NCI-H1092 treated with DMSO at 0.1 percent for 48 hours (cell line): ENCODE data around the gene RIMBP2.

Source experiments
- DNase-seq: peaks from one replicate; lab custom pipeline; 2025; lab: John Stamatoyannopoulos, UW

Gene RIMBP2

DNA sequence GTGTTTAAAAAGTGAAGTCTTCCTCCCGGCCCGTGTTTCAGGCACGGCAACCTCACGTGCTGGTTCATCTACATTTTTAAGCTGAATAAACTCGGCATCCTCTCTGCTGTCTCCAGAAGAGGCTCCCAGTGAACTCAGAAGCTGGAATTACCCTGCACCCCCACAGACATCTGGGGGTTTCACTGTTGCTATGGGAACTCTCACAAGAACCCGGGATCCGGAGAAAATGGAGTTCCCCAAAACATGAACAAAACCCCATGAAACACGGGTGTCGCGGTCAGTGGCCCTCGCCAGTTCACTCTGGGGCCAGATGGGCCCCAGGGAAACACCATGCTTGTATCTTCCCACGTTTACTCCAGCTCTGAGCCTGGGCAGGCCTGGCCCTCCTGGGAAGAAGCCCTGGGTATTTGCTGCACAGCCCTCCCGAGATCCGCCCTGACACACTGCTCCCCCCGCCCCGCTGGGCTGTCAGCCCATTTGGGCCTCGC is 234.7 kb downstream of the RIMBP2 start:
- no peak for DNase-seq

DNA sequence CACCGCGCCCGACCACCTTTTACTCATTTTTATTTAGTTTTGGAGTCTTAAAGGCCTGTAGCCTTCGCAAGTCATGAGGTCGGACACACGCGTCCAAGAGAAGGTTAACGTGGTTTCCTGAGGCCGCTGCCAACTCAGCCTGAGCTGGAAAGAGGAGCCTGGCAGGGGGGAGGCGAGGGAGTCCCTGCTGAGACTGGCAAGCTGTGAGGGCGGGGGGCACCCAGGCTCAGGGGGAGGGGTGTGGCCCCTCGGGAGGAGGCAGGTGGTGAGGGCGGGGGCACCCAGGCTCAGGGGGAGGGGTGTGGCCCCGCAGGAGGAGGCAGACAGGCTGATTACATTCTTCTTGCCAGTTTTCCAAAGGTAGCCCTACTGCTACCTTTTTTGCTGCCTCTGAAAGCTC is 235.2 kb downstream of the RIMBP2 start:
- DNase-seq, result no peak

DNA sequence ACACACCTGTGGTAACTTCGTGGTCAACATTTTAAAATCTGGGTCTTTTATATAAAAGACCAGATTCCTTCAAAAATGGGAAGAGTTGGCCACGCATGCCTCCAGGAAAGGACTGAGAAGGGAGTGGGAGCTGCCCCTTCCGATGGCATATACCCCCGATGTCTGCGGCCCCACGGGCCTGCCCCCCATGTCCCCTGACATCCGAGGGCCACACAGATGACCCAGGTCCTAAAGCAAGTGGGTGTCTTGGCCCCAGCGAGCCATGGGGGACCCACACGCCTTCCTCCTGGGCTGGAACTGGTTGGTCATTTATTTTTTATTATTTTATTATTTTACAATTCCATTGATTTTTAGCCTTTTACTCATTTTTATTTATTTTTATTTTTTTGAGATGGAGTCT is 235.9 kb downstream of the RIMBP2 start:
- DNase-seq, result no peak

DNA sequence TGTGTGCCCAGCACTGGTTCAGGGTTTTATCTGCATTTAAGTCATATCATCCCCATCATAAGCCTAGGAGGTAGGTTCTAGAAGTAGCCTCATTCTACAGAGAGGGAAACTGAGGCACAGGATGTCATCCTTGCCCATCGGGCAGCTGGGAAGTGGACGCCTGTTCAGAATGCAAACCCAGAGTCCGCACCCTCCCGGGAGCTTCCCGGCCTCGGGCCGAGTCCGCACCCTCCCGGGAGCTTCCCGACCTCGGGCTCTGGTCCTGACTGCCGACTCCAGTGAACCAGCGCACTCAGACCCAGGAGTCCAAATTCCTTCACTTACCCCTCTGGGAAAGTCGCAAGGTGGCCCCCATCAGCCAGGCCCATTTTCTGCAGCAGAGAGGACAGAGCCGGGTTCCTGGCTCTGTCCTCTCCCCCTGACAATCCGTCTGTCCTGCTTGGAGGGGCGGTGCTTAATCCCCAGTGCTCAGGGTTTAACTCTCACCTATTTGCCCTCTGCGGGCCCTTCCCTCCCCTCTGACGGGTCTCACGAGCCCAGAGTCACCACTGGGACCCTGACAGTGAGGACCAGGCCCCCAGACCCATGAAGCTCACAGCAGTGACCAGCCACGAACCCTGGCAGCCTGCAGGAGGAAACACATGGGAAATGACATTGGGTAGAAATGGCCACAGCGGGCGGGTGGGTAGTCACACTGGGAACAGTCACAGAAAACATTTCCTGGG is 236.5 kb downstream of the RIMBP2 start:
- DNase-seq, result no peak

DNA sequence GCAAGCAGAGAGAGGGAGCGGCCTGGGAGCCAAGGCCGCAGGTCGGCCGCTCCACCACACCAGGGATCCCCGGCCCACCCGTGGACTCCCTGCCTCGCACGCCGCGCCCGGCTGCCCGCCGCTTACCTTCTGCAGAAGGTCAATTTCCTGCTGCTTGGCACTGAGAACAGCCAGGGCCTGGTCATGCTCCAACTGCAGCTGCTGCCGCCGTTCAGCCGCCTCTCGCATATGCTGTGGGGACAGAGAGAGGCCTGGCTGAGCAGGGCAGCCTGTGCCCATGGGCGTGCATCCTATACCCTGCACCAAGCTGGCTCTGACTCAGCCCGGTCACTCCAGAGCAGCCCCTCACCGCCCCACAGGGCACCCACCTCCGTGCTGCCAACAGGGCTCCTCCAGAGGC is 237.3 kb downstream of the RIMBP2 start:
- no peak for DNase-seq

DNA sequence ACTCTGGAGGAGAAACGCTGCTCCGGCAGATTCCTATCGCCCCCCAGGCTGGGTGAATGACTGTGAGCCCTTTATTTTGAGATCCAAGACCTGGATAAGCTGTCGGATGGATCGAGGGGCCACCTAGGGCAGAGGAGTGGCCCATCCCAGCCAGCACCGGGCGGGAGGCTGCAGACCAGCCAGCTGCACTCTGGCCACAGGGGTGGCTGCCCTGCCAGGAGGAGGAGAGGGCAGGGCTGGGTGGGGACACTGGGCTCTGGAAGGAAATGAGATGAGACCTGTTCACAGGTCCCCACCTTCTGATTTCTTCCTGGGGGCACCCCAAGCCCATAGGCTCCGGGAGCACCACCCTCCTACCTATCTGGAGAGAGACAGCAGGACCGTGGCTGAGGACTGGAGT is 238.4 kb downstream of the RIMBP2 start:
- DNase-seq, result no peak

DNA sequence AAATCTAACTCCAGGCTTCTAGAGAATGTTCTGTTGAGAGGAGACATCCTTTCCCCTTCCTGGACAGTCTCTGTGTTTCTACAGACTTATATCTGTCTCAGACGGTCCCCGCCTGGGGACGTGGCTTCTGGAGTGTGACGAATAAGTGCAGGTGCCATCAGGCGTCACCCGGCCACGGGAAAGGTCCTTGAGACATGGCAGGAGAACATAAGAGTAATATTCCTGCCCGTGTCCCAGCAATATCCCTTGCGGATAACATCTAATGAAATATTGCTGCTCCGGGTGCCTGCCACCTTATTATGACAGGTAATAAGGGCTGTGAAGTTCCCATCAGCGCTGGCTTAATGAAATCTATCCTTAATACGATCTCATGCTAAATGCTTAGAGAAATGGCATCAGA is 238.8 kb downstream of the RIMBP2 start:
- no peak for DNase-seq

DNA sequence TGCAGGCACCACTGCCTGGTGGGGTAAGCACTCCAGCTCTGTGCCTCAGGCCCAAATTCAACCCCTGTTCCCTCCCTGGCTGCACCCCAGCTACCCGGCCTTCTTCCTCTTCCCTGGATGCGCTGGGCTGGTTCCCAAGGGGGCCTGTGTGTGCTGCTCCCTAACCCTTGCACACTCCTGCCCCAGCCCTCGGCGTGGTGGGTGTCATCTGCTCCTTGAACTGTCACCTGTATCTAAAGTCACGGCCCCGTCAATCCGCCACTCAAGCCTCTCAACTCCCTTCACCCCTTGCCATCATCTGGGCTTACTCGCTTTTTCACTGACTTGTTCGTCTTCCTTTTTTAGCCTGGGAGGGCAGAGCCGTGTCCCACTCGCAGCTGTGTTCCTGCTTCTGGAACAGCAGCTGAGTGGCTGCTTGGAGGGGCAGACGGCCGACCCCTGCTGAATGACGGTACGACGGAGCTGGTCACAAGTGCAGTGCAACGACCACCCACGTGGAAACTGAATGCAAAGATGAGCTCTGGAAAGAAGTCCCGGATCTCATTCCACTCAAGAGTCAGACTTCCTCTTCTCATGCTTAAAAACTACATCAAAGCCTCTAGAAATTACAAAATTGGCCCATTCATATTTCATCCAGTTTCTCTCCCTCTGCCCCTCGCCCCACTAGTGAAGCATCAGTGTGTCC is 239.5 kb downstream of the RIMBP2 start:
- DNase-seq, result no peak

DNA sequence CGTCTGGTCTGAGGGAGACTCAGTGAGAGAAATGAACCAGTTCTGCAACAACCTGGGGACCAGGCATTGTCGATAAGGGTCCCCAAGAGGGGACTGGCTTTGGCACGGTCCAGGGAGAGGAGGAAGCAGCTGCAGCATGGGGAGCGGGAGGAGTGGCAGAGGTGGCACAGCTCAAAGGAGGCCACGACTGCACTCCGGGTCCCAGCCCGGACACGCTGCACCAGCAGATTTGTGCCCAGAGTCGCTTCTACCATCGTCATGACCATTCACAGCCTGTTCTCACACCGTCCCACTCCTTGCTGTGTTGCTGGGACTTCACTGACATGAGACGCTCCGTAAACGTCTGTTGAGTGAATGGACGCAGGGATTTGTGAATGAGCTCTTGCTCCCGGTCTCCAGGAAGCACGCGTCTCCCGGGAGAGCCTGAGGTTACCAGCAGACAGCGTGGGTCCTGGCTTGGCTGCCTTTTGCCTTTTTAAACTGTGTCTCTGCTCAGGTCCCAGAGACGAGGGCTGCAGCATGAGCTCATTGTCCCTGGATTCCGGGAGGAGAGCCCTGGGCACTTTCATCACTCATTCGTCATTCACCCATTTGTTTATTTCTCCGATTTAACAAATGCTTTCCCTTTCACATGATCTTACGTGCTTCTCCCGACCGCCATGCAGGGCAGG is 241.4 kb downstream of the RIMBP2 start:
- DNase-seq, result no peak

DNA sequence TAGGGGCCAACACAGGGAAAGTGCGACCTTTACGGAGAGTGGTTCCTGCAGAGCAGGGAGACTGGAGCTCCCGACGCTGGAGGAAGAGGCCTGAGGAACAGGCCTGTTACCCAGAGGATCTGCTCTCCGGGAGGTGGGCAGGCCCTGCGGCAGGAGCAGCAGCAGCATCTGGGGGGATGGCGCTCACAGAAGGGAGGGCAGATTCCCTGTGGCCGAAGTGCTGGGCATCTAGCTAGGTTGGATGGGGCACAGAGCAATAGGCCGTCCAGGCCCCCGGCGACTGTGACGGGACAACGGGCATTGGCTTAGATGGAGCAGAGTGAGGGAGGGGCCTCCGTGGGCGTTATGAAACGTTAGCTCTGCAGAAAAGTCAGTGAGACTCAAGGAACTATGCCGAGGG is 242.8 kb downstream of the RIMBP2 start:
- no peak for DNase-seq

DNA sequence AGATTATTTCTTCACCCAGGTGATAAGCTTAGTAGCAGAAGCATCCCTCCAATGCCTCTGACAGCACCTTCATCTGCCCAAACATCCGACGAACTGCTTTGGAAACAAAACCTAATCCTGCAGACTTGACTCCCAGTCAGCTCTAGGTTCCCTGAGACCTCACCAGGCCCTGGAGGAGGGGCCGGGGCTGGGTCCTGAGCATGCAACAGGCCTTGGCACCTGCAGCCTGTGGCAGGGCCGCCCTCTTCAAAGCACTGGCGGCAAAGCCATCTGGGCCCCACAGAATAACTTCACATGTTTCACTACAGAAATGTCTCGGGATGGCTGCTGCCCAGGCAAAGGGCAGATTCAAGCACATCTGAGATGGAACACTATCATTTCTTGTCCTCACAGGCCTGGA is 245.1 kb downstream of the RIMBP2 start:
- no peak for DNase-seq

DNA sequence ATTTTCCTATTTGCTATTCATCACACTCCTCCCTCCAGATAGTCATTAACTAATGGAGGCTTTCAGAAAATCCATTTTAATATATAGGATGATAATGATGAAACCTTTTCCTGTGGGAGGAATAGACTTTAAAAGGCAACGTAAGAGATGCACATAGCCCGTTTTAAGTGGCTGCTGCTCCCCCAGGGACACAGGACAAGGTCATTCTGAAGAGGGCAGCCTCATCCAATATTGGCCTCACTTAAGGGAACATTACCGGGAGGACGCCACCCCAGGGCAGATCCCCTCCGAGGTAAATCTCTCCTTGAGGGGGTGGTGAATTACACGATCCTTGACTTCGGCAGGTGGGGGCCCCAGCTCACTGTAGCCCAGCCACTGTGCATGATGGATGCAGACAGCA is 246.5 kb downstream of the RIMBP2 start:
- DNase-seq, result no peak

DNA sequence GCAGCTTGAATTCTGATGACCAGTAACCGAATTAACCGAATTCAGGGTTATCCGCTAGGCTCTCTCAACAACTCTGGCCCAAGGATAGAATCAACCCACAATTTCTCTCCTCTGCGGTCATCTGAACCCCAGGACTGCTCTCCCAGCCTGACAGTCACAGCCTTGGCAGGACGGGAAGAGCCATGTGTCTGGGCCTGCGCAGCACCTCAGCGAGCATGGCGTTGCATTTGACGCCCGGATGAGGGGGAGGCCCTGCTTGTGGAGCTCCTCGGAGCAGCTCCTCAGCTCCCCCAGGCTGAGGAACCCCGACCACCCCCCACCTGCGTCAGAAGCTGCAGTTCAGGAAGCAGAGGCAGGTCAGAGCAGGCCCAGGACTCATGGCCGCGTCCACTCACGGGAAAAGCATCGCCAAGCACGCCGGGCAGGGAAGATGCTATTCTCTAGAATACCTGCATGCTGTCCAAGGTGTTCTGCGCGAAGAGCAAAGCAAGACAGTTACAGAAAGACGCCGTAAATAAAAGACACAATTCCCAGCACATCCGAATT is 247.3 kb downstream of the RIMBP2 start:
- DNase-seq, result no peak

DNA sequence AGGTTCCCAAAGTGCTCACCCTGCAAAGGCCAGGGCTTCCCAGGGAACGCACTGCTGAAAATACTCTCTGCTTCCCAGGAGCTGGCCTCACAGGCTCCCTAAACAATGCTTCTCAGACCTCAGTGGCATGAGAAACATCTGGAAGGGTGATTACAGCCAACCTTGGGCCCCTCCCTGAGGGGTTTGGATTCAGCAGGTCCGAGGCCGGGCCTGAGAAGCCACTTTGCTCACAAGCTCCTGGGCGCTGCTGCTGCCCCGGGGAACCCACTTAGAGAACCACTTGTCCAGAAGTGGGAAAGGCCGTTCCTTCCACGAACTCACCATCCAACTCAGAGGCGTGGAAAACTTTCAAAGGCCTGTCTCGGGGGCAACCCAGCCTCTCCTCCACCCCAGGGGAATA is 247.9 kb downstream of the RIMBP2 start:
- no peak for DNase-seq

DNA sequence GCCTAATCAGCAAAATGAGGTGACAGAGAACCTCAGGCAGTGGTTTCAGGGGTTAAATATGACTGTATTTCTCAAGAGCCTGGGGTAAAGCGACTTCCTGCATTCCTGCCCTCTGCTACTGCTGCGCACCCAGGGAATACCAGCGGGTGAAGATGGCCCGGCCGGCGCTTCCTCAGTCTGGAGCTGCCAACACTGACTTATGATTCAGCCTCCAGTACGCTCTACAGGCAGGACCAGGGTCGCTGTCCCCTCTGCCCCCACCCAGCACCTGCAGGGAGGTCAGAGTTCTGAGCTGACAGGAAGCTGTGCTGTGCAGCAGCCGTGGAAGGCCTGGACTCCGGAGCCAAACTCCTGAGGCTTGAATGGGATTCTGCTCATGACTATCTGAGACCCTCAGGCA is 250.5 kb downstream of the RIMBP2 start:
- no peak for DNase-seq

DNA sequence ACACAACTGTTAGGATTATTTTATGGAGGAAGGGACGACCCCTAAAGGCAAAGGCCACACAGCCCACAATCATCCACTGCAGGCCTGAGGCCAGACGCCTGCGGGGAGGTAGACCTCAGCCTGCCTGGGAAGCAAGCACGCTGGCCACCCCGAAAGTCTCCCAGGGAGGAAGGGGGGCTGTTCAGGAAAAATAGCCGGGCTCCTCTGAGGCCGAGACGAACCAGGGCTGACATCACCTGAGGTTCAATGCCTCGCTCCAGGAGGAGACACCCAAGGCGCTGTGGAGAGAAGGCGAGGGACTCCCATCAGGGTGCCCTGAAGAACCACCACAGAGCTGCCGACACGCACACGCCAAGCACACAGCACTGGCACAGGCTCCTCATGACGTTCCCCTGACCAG is 251.1 kb downstream of the RIMBP2 start:
- DNase-seq, result no peak

DNA sequence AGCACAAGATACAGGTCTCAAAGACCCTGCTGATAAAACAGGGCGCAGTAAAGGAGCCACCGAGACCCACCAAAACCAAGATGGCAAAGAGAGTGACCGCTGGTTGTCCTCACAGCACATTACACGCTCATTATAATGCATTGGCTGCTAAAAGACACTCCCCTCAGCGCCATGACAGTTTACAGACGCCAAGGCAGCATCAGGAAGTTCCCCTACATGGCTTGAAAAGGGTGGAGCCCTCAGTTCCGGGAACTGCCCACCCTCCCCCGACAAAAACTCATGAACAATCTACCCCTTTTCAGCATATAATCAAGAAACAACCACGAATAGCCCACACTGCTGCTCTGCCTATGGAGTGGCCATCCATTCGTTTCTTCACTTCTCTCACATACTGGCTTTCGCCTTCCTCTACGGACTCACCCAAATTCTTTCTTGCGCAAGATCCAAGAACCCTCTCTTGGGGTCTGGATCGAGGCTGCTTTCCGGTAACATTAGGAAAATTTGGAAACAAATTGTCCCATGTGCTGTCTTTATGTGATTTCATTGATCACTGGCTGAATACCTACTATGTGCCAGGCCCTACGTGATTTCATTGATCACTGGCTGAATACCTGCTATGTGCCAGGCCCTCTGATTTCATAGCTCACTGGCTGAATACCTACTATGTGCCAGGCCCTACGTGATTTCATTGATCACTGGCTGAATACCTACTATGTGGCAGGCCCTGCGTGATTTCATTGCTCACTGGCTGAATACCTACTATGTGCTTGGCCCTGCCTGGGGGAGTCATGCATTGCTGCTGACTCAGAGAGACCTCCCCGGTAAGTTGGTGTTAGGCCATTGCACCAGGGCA is 252.1 kb downstream of the RIMBP2 start:
- DNase-seq, result no peak

DNA sequence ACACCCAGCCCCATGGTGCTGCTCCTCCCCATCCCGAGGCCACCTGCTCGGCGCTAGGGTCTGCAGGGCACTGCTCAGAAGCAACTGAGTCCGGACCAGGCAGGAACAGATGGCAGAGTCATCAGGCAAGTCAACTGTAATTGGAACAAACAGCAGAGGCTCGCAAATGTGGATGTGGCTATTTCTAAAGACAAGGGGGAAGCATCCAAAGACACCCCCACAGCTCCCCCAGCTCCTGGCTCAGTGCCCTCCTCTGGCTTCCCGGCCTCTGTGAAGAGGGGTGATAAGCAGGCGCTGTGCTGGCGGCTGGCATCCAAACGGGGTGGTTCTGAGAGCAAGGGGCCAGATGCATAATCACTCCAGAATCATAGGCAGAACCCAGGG is 252.8 kb downstream of the RIMBP2 start:
- DNase-seq, result peak; percentile 45

DNA sequence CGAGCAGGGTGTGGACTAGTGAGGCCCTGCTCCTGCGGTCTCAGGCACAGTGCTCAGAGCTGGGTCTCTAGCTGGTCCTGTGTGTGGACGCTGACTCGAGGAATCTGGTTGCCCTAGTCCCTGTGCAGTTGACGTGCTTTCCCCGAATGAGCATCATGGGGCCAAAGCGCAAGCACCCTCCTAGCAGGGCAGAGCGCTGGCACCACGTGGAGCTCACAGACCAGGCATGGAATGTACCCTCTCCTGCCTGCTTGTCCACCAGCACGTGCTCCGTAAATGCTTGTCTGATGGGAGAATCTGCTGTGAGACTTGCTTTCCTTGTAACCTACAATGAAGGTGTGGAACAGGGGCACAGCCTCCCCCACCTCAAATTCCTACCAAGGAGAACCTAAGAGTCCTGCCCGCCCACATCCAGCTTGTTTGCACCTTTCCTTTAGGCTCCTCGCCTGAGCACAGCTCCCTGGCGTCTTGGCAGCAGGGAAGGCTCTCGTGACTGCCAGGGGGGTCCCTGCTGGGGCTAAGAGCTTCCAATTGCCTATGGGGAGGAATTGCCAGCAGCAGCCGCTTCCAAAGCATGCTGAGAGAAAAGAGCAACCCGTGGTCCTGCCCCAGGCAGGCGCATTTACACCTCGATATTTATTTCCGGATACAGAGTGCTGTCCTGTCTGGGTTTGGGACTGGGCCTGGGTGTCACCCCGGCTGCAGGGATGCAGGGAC is 253.4 kb downstream of the RIMBP2 start:
- no peak for DNase-seq

DNA sequence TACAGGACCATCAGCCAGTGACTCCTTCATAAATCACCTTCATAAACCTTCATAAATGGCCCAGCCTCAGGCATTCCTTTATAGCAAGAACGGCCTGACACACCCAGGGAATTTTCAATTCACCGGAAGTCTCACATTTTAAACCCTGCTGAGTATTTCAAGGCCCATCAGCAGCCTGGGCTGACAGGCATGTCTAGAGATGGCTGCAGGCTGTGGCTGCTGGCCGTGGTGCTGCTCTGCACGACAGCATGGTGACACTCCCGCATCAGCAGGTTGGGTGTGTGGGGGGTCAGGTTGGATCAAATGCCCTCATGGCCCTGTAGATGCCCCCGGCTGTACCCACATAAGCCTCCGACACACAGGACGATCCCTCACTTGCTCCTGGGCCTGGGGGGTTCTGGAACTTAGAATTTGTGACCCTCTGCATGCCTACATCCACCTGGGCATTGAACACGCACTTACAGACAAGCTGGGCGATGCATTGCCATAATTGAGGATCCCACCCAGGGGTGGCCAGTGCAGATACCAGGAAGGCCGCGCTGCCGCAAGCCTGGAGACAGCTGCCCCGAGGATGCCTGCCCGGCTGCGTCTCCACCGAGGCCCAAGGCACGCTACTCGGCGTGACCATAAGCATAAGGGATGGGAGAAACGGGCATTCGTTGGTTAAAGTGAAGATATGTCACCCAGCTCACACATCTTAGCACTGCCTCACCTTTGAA is 254.1 kb downstream of the RIMBP2 start:
- no peak for DNase-seq

DNA sequence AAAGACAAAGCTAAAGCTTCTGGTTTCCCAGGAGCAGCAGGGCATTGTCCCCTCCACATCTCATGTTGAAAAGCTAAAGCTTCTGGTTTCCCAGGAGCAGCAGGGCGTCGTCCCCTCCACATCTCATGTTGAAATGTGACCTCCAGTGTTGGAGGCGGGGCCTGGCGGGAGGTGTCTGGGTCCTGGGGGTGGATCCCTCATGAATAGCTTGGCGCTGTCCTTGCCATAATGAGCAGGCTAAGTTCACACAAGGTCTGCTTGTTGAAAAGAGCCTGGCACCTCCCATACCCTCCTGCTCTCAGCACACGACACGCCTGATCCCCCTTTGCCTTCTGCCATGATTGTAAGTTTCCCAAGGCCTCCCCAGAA is 254.7 kb downstream of the RIMBP2 start:
- no peak for DNase-seq
